Fibroblast of lung (primary cell): Measurements from ENCODE around the gene TMEM119.

Experiments used
- CTCF ChIP-seq, 2 donors: IDR thresholded peaks in 1 of 2; conservative IDR thresholded peaks in 1 of 2; 1 replicate in 1 of 2; 2 replicates in 1 of 2; pipeline ENCODE4 v1.5.1; 2011 to 2012; ENCODE audit warnings: low read length in 2 of 2, control low read depth in 1 of 2, inconsistent platforms in 1 of 2, low read depth in 1 of 2, mild to moderate bottlenecking in 1 of 2
- EZH2 ChIP-seq: IDR thresholded peaks from 2 replicates; pipeline ENCODE4 v1.5.1; 2012; ENCODE audit warnings: low read length, control low read depth, mild to moderate bottlenecking; ENCODE audit errors: missing control alignments

- TF ChIP-seq CTCF (conservative IDR thresholded peaks at IDR 0.05 in 1 of 2, IDR thresholded peaks at IDR 0.05 in 1 of 2; ENCODE audit: low read depth in 1 of 2, low read length in 2 of 2) (no peak), EZH2 (no peak)
Measured at GRCh38 chr12:108622421-108622820, 24.5 kb upstream of the TMEM119 start.
